AG04449 (cell line): ENCODE results near the gene SDF4.

Experiments
- CTCF ChIA-PET: fragments of 350-600 bp; formaldehyde crosslinking; extraction: SDS; loops from one replicate; lab custom pipeline; 2021; ENCODE audit warnings: antibody characterized with exemption; lab: Yijun Ruan, JAX
- POLR2A ChIA-PET: fragments of 400-600, 350-600 bp; formaldehyde crosslinking; extraction: SDS; loops from one replicate; lab custom pipeline; 2020; ENCODE audit warnings: antibody characterized with exemption, inconsistent platforms; lab: Yijun Ruan, JAX
- DNase-seq: peaks from one replicate; pipeline ENCODE4 v3.0.0-alpha.2; 2010; ENCODE audit warnings: low read depth, low spot score
- H3K4me3 ChIP-seq: 2 replicates; pipeline ENCODE4 v1.5.1; 2011; ENCODE audit warnings: low read depth, mild to moderate bottlenecking, control low read depth, low read length
- CTCF ChIP-seq: IDR thresholded peaks from one replicate; pipeline ENCODE4 v1.5.1; 2011; ENCODE audit warnings: mild to moderate bottlenecking, moderate library complexity, low read length, control low read depth, inconsistent platforms; ENCODE audit not compliant: insufficient read depth; ENCODE audit errors: missing control alignments

The SDF4 gene

GRCh38 chr1:1274931-1275431, 43.2 kb upstream of the SDF4 start:
- peak overlapping the region; percentile 75 for H3K4me3 ChIP-seq
- no peak for TF ChIP-seq CTCF
- no peak for DNase-seq
- ChIA-PET CTCF (interaction anchor here (1.3 to 3.0 kb wide), 6 partner anchors 11 to 211 kb away, joined by 3 to 12 read pairs (median 4); no protein-coding TSS in a partner anchor), POLR2A (no interaction called here)

GRCh38 chr1:1274299-1274930, 42.6 kb upstream of the SDF4 start:
- no peak for TF ChIP-seq CTCF
- H3K4me3 ChIP-seq, result peak overlapping the region; percentile 75
- ChIA-PET CTCF (interaction anchor here (1.3 to 3.0 kb wide), 6 partner anchors 10 to 211 kb away, joined by 3 to 12 read pairs (median 4); no protein-coding TSS in a partner anchor), POLR2A (interaction anchor here (0.5 to 1.4 kb wide), 2 partner anchors 10 to 320 kb away, joined by 3 to 10 read pairs; no protein-coding TSS in a partner anchor)
- DNase-seq, result no peak

- peak within 1 kb of the TSS; percentile 83 for H3K4me3 ChIP-seq
- POLR2A ChIA-PET, result interaction anchor here (0.5 to 1.4 kb wide), 2 partner anchors 9 to 319 kb away, joined by 3 to 10 read pairs; no protein-coding TSS in a partner anchor
- CTCF ChIA-PET, result interaction anchor here (1.3 to 2.2 kb wide), 5 partner anchors 9 to 210 kb away, joined by 3 to 12 read pairs (median 4); no protein-coding TSS in a partner anchor
- peak; percentile 47 for DNase-seq
- peak; percentile 11 for TF ChIP-seq CTCF
These were observed 41.9 kb upstream of the SDF4 start, which contains the start of gene UBE2J2 for GRCh38 chr1:1273512-1274298. Gene UBE2J2, minus strand, starts transcription at chr1:1273854. Its CDS starts 5,862 bp downstream, at chr1:1267992.

GRCh38 chr1:1273209-1273511, 41.4 kb upstream of the SDF4 start:
- ChIA-PET CTCF (interaction anchor here (1.7 kb wide), 1 partner anchor 32 kb away, joined by 5 read pairs; no protein-coding TSS in a partner anchor), POLR2A (interaction anchor here (1.4 kb wide), 1 partner anchor 9 kb away, joined by 10 read pairs; no protein-coding TSS in a partner anchor)
- no peak for TF ChIP-seq CTCF
- DNase-seq, result no peak
- H3K4me3 ChIP-seq, result peak overlapping the region; percentile 83

- no peak for DNase-seq
- TF ChIP-seq CTCF, result no peak
- CTCF ChIA-PET, result interaction anchor here (2.8 kb wide), 1 partner anchor 150 kb away, joined by 10 read pairs; no protein-coding TSS in a partner anchor
- POLR2A ChIA-PET, result interaction anchor here (1.4 kb wide), 1 partner anchor 8 kb away, joined by 10 read pairs; no protein-coding TSS in a partner anchor
- peak overlapping the region; percentile 83 for H3K4me3 ChIP-seq
These were observed 40.8 kb upstream of the SDF4 start for GRCh38 chr1:1272341-1273208.
